CD8-positive, alpha-beta memory T cell (primary cell): ENCODE measurements around the gene C10orf71. TPM values are rescaled to one million over a fixed set of nuclear protein-coding genes. Genes with fewer than 3 reads are reported as not detected.

Source experiments
- CTCF ChIA-PET: fragments of 350-600 bp; sonication (Branson Sonifier 250); formaldehyde crosslinking; loops from one replicate; lab custom pipeline; 2021; ENCODE audit warnings: antibody characterized with exemption; lab: Charles Lee
- POLR2A ChIA-PET: fragments of 350-600 bp; sonication (Branson Sonifier 250); formaldehyde crosslinking; loops from one replicate; lab custom pipeline; 2021; ENCODE audit warnings: antibody characterized with exemption; lab: Charles Lee
- DNase-seq, 5 donors: peaks; one replicate each; pipeline versions ENCODE4 v3.0.0 to v3.0.0-alpha.2; 2020 to 2022; ENCODE audit warnings: mixed read lengths in 1 of 5
- H3K27ac ChIP-seq: one replicate; pipeline ENCODE4 v1.7.0; 2013; ENCODE audit warnings: low read depth, mild to moderate bottlenecking, low read length, moderate library complexity
- H3K27me3 ChIP-seq: 2 replicates; pipeline ENCODE4 v1.7.0; 2013; ENCODE audit warnings: low read length, mild to moderate bottlenecking; ENCODE audit not compliant: insufficient read depth, poor library complexity, severe bottlenecking
- H3K36me3 ChIP-seq: 2 replicates; pipeline ENCODE4 v1.7.0; 2013; ENCODE audit warnings: mild to moderate bottlenecking, low read length, moderate library complexity; ENCODE audit not compliant: insufficient read depth
- H3K4me1 ChIP-seq: 2 replicates; pipeline ENCODE4 v1.7.0; 2013; ENCODE audit warnings: mild to moderate bottlenecking, low read length, moderate library complexity; ENCODE audit not compliant: insufficient read depth
- H3K4me3 ChIP-seq: 2 replicates; pipeline ENCODE4 v1.7.0; 2013; ENCODE audit warnings: mild to moderate bottlenecking, low read length
- H3K9me3 ChIP-seq: 2 replicates; pipeline ENCODE4 v1.7.0; 2013; ENCODE audit warnings: mild to moderate bottlenecking, low read length
- H3K27ac Mint-ChIP-seq, 8 donors: one replicate each; pipeline ENCODE4 v1.8.0; 2020 to 2021; ENCODE audit warnings: mixed read lengths in 8 of 8, mild to moderate bottlenecking in 6 of 8, inconsistent platforms in 3 of 8, moderate library complexity in 3 of 8
- H3K27me3 Mint-ChIP-seq, 2 donors: one replicate each; pipeline ENCODE4 v1.8.0; 2020 to 2021; ENCODE audit warnings: mixed read lengths in 2 of 2, mild to moderate bottlenecking in 1 of 2, moderate library complexity in 1 of 2
- H3K36me3 Mint-ChIP-seq, 3 donors: one replicate each; pipeline ENCODE4 v1.8.0; 2020 to 2021; ENCODE audit warnings: mixed read lengths in 3 of 3, inconsistent platforms in 1 of 3, mild to moderate bottlenecking in 1 of 3
- H3K4me1 Mint-ChIP-seq, 3 donors: one replicate each; pipeline ENCODE4 v1.8.0; 2020 to 2021; ENCODE audit warnings: mixed read lengths in 3 of 3, inconsistent platforms in 1 of 3, mild to moderate bottlenecking in 1 of 3
- H3K4me3 Mint-ChIP-seq, 7 donors: one replicate each; pipeline ENCODE4 v1.8.0; 2020 to 2021; ENCODE audit warnings: mixed read lengths in 7 of 7, mild to moderate bottlenecking in 6 of 7, moderate library complexity in 4 of 7, inconsistent platforms in 2 of 7
- H3K9me3 Mint-ChIP-seq, 5 donors: one replicate each; pipeline ENCODE4 v1.8.0; 2020 to 2022; ENCODE audit warnings: mixed read lengths in 5 of 5, mild to moderate bottlenecking in 3 of 5, moderate library complexity in 2 of 5, inconsistent platforms in 1 of 5
- polyA plus RNA-seq: library from polyadenylated mRNA; unstranded; fragments of 300-500 nt; fragmentation: Illumina TruSeq; gene quantifications from one replicate; pipeline ENCODE4 v1.2.3, GENCODE V29; 2021
- total RNA-seq, 2 experiments: library from RNA; stranded (reverse); gene quantifications; one replicate each; pipeline ENCODE4 v1.2.3, GENCODE V29; 2021

Gene C10orf71
- total and polyA plus RNA-seq, 3 experiments from 2014 or later: not detected

- H3K4me3 Mint-ChIP-seq: peak overlapping the region; percentile 51 to 83 (median 73)
- peak overlapping the region; percentile 18 for H3K4me3 ChIP-seq
- peak in 1 of 5 donors; percentile 7 for DNase-seq
- no peaks in the 10 kb centered on the region for H3K36me3 ChIP-seq
- peaks cover 22 to 23% (median 22%) of the 10 kb centered on the region in 3 donors for H3K4me1 Mint-ChIP-seq
- peak overlapping the region; percentile 0 to 92 (median 79) for H3K27ac Mint-ChIP-seq
- H3K4me1 ChIP-seq: peaks cover 9% of the 10 kb centered on the region
- no peaks in the 10 kb centered on the region for H3K36me3 Mint-ChIP-seq
- ChIA-PET POLR2A (no interaction called here), CTCF (no interaction called here)
- no peaks in the 10 kb centered on the region for H3K9me3 ChIP-seq
- no peaks in the 10 kb centered on the region for H3K9me3 Mint-ChIP-seq
- H3K27me3 Mint-ChIP-seq: peaks cover 0 to 3% of the 10 kb centered on the region in 2 donors
- no peaks in the 10 kb centered on the region for H3K27me3 ChIP-seq
- peak overlapping the region; percentile 41 for H3K27ac ChIP-seq
Observed at GRCh38 chr10:49309691-49310411, 10.9 kb downstream of the C10orf71 start.

DNA sequence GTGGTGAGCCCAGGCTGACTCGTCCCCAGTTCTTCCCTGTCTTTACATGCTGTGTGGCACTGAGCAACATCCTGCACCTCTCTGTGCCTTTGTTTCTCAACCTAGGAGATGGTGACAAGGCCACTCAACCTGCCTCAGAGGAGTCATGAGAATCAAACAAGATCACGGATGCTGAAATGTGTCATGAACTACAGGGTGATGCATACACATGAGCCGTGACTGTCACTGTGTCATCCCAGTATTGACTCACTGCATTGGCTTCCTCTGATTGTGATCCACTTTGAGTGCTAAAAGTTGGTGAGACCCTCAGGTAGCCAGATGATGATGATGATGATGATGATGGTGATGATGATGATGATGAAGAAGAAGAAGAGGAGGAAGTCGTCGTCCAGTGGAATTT lies 11.5 kb downstream of the C10orf71 start:
- Mint-ChIP-seq H3K9me3 (no peaks in the 10 kb centered on the region), H3K4me3 (peak overlapping the region in 5 of 7 donors; percentile 70 to 83 (median 75)), H3K27me3 (peaks cover 0 to 3% of the 10 kb centered on the region in 2 donors), H3K4me1 (peaks cover 22 to 23% (median 22%) of the 10 kb centered on the region in 3 donors), H3K27ac (peak overlapping the region; percentile 0 to 92 (median 79)), H3K36me3 (no peaks in the 10 kb centered on the region)
- Histone ChIP-seq H3K27ac (peak overlapping the region; percentile 41), H3K36me3 (no peaks in the 10 kb centered on the region), H3K4me1 (peaks cover 9% of the 10 kb centered on the region), H3K27me3 (no peaks in the 10 kb centered on the region), H3K4me3 (no peak overlapping the region), H3K9me3 (no peaks in the 10 kb centered on the region)
- no peak for DNase-seq
- ChIA-PET POLR2A (no interaction called here), CTCF (no interaction called here)

- no peaks in the 10 kb centered on the region for H3K9me3 Mint-ChIP-seq
- H3K27me3 ChIP-seq: no peaks in the 10 kb centered on the region
- H3K4me1 ChIP-seq: peaks cover 9% of the 10 kb centered on the region
- no peak overlapping the region for H3K27ac ChIP-seq
- H3K4me3 ChIP-seq: no peak overlapping the region
- no peaks in the 10 kb centered on the region for H3K9me3 ChIP-seq
- CTCF ChIA-PET: no interaction called here
- H3K27ac Mint-ChIP-seq: peak overlapping the region in 1 of 8 donors; percentile 64
- H3K36me3 Mint-ChIP-seq: no peaks in the 10 kb centered on the region
- no peaks in the 10 kb centered on the region for H3K36me3 ChIP-seq
- POLR2A ChIA-PET: no interaction called here
- no peak for DNase-seq
- H3K27me3 Mint-ChIP-seq: peaks cover 0 to 3% of the 10 kb centered on the region in 2 donors
- peaks cover 22 to 23% (median 22%) of the 10 kb centered on the region in 3 donors for H3K4me1 Mint-ChIP-seq
- no peak overlapping the region for H3K4me3 Mint-ChIP-seq
Observed at GRCh38 chr10:49310901-49311554, 12.1 kb downstream of the C10orf71 start.

DNA sequence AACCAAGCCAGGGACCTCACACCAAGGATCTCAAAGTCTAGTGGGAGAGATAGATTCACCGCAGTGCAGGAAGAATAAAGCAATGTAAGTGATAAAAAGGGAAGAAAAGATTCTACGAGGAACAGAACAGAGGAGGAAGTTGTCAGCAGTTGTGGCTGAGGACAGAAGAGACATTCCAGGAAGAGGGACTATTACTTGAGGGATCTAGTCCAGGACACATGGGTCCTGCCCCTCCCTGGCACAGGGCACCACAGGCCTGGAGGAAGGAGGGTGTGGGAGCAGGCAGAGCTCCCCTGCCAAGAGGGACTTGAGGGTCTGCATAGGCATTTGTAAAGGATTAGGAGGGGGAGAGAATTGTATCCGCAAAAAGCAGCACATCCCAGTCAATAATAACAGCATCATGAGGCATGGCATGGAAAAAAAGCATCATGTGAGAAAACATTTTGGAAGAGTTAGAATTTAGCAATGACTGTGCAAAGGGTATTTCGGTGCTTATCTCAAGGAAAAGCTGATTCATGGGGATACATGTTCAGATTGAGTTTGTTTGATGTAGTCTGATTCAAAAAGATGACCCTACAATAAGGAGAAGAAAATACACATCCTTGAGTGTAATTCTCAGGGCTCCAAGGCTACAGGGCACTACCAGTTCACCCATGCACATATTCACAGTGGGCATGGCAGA lies 12.7 kb downstream of the C10orf71 start:
- H3K27ac Mint-ChIP-seq: peak overlapping the region in 2 of 8 donors; percentile 35 to 64
- no peaks in the 10 kb centered on the region for H3K27me3 ChIP-seq
- H3K4me3 ChIP-seq: no peak overlapping the region
- no peak for DNase-seq
- no peaks in the 10 kb centered on the region for H3K9me3 Mint-ChIP-seq
- no peaks in the 10 kb centered on the region for H3K36me3 Mint-ChIP-seq
- POLR2A ChIA-PET: no interaction called here
- peaks cover 0 to 3% of the 10 kb centered on the region in 2 donors for H3K27me3 Mint-ChIP-seq
- H3K36me3 ChIP-seq: no peaks in the 10 kb centered on the region
- no peaks in the 10 kb centered on the region for H3K9me3 ChIP-seq
- H3K4me3 Mint-ChIP-seq: no peak overlapping the region
- peaks cover 9% of the 10 kb centered on the region for H3K4me1 ChIP-seq
- peaks cover 22 to 23% (median 22%) of the 10 kb centered on the region in 3 donors for H3K4me1 Mint-ChIP-seq
- H3K27ac ChIP-seq: no peak overlapping the region
- CTCF ChIA-PET: no interaction called here

- H3K27me3 Mint-ChIP-seq: peaks cover 0 to 3% of the 10 kb centered on the region in 2 donors
- H3K4me1 Mint-ChIP-seq: peaks cover 22 to 23% (median 22%) of the 10 kb centered on the region in 3 donors
- no peak overlapping the region for H3K4me3 Mint-ChIP-seq
- no peaks in the 10 kb centered on the region for H3K36me3 ChIP-seq
- H3K4me1 ChIP-seq: peaks cover 9% of the 10 kb centered on the region
- DNase-seq: no peak
- no peaks in the 10 kb centered on the region for H3K9me3 ChIP-seq
- no peaks in the 10 kb centered on the region for H3K9me3 Mint-ChIP-seq
- no peaks in the 10 kb centered on the region for H3K27me3 ChIP-seq
- CTCF ChIA-PET: no interaction called here
- no peaks in the 10 kb centered on the region for H3K36me3 Mint-ChIP-seq
- no peak overlapping the region for H3K4me3 ChIP-seq
- POLR2A ChIA-PET: no interaction called here
- H3K27ac Mint-ChIP-seq: peak overlapping the region in 1 of 8 donors; percentile 35
- H3K27ac ChIP-seq: no peak overlapping the region
Observed at GRCh38 chr10:49312246-49312869, 13.4 kb downstream of the C10orf71 start.

DNA sequence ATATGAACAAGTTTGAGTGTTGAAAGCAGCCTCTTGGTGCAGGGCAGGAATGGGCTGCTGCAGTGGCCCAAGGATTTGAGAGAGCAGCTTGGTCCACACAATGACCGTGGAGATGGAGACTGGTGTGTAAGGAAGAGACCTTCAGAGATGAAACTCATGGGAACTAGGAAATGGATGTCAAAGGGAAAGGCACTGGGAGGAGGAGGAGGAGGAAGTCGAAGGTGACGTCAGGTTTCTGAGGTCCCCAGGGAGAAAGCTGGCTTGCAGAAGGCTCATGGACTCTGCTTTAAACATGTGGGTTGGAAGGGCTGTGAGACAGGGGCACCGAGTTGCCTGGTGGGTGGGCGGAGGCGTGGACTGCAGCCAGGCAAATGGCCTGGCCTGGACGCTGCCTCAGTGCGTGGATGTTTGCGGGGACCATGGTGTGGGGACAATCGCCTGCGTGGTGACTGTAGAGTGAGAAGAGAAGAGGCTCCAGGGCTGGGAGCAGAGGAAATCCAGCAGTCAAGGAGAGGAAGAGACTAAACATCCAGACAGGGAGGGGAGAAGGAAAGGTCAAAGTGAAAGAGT lies 14.6 kb downstream of the C10orf71 start:
- peaks cover 20 to 22% (median 22%) of the 10 kb centered on the region in 3 donors for H3K4me1 Mint-ChIP-seq
- H3K36me3 Mint-ChIP-seq: no peaks in the 10 kb centered on the region
- no peaks in the 10 kb centered on the region for H3K9me3 Mint-ChIP-seq
- peak overlapping the region in 1 of 8 donors; percentile 95 for H3K27ac Mint-ChIP-seq
- Histone ChIP-seq H3K27me3 (no peaks in the 10 kb centered on the region), H3K9me3 (no peaks in the 10 kb centered on the region), H3K4me1 (peaks cover 9% of the 10 kb centered on the region), H3K36me3 (no peaks in the 10 kb centered on the region), H3K27ac (no peak overlapping the region), H3K4me3 (no peak overlapping the region)
- no peak overlapping the region for H3K4me3 Mint-ChIP-seq
- H3K27me3 Mint-ChIP-seq: peaks cover 0 to 3% of the 10 kb centered on the region in 2 donors
- POLR2A ChIA-PET: no interaction called here
- DNase-seq: no peak
- CTCF ChIA-PET: no interaction called here

DNA sequence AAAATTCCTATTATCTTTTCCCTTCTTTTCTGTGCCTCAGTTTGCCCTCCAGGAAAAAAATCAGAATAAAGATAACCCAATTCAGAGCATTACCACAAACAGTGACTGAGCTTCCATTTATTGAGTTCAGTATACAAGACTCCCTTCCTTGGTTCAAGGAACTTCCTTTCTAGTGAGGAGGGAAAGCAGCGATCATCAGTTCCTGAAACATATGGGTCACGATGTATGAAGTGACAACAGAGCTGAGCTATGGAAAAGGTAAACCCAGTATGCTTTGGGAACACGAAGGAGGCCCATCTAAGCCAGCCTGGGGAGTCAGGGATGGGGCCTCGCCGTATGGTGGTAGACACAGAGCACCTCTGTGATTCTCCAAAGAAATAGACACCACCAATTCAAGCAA lies 15.8 kb downstream of the C10orf71 start:
- Histone ChIP-seq H3K27me3 (no peaks in the 10 kb centered on the region), H3K9me3 (no peaks in the 10 kb centered on the region), H3K36me3 (no peaks in the 10 kb centered on the region), H3K4me1 (peaks cover under 1% of the 10 kb centered on the region), H3K27ac (no peak overlapping the region), H3K4me3 (no peak overlapping the region)
- no peak for DNase-seq
- no peaks in the 10 kb centered on the region for H3K9me3 Mint-ChIP-seq
- peaks cover 8 to 10% (median 10%) of the 10 kb centered on the region in 3 donors for H3K4me1 Mint-ChIP-seq
- no peaks in the 10 kb centered on the region for H3K36me3 Mint-ChIP-seq
- H3K27ac Mint-ChIP-seq: no peak overlapping the region
- POLR2A ChIA-PET: no interaction called here
- peaks cover 0 to 3% of the 10 kb centered on the region in 2 donors for H3K27me3 Mint-ChIP-seq
- no peak overlapping the region for H3K4me3 Mint-ChIP-seq
- CTCF ChIA-PET: no interaction called here
